ENCODE data around the gene NAXD.
"Not testable (repeated sequence)": the region's sequence is repeated elsewhere in the genome, so short reads cannot be mapped to it uniquely, and the experiment has no call there.

NAXD gene

GRCh38 chr13:110597041-110597689 lies 18.2 kb upstream of the NAXD start:
- DNase-seq = no peak

GRCh38 chr13:110600261-110600819 lies 15.0 kb upstream of the NAXD start:
- no peak for DNase-seq

GRCh38 chr13:110600980-110601379 lies 14.4 kb upstream of the NAXD start:
- no peak for DNase-seq

GRCh38 chr13:110605132-110605531 lies 10.2 kb upstream of the NAXD start:
- DNase-seq = no peak

- not testable (repeated sequence) for DNase-seq
Measured at GRCh38 chr13:110606281-110606680, 9.1 kb upstream of the NAXD start.

GRCh38 chr13:110607675-110608224 lies 7.6 kb upstream of the NAXD start:
- DNase-seq = no peak

GRCh38 chr13:110610955-110611595 lies 4.3 kb upstream of the NAXD start:
- DNase-seq = peak in 1 of 2 experiments; percentile 28

GRCh38 chr13:110615005-110615321 lies 382 bp upstream of the NAXD start:
- no peak for DNase-seq

- DNase-seq = peak; percentile 46 to 54
Measured at GRCh38 chr13:110616103-110617101, 1.1 kb downstream of the NAXD start.

- DNase-seq = no peak
Measured at GRCh38 chr13:110617321-110618072, 2.2 kb downstream of the NAXD start.

GRCh38 chr13:110618167-110618566 lies 2.8 kb downstream of the NAXD start:
- DNase-seq = no peak

- no peak for DNase-seq
Measured at GRCh38 chr13:110618780-110619179, 3.4 kb downstream of the NAXD start.

GRCh38 chr13:110620596-110620995 lies 5.3 kb downstream of the NAXD start:
- no peak for DNase-seq

GRCh38 chr13:110624766-110625756 lies 9.7 kb downstream of the NAXD start:
- DNase-seq = no peak

GRCh38 chr13:110625771-110626321 lies 10.5 kb downstream of the NAXD start:
- no peak for DNase-seq

GRCh38 chr13:110626521-110626920 lies 11.2 kb downstream of the NAXD start:
- DNase-seq = no peak

GRCh38 chr13:110627351-110627750 lies 12.0 kb downstream of the NAXD start:
- no peak for DNase-seq

- no peak for DNase-seq
Measured at GRCh38 chr13:110627761-110628476, 12.6 kb downstream of the NAXD start.

- no peak for DNase-seq
Measured at GRCh38 chr13:110628477-110628793, 13.1 kb downstream of the NAXD start.
